Measurements from ENCODE around the gene UNC93A. TPM values are rescaled to one million over a fixed set of nuclear protein-coding genes. Genes with fewer than 3 reads are reported as not detected.
A peak's percentile ranks its signal among the peaks of the same experiment; 100 is the strongest.
"Not testable (repeated sequence)": the region's sequence is repeated elsewhere in the genome, so short reads cannot be mapped to it uniquely, and the experiment has no call there.

The UNC93A gene
- total RNA-seq, 2 donors from 2014 or later, result not detected

GRCh38 chr6:167345960-167346359 lies 54.8 kb downstream of the UNC93A start:
- peaks cover 7% of the 10 kb centered on the region for H3K36me3 Mint-ChIP-seq (ENCODE audit: low read depth)
- peaks cover 6% of the 10 kb centered on the region for H3K4me1 Mint-ChIP-seq
- no peak overlapping the region for H3K27ac Mint-ChIP-seq
- no peaks in the 10 kb centered on the region for H3K9me3 Mint-ChIP-seq
- ATAC-seq (replicated peaks), result no peak
- H3K4me3 Mint-ChIP-seq, result no peak overlapping the region
- H3K27me3 Mint-ChIP-seq, result peaks cover 8% of the 10 kb centered on the region

GRCh38 chr6:167347226-167347625 lies 56.1 kb downstream of the UNC93A start:
- Mint-ChIP-seq H3K36me3 (ENCODE audit: low read depth) (peaks cover 7% of the 10 kb centered on the region), H3K4me3 (no peak overlapping the region), H3K27ac (no peak overlapping the region), H3K27me3 (peaks cover 8% of the 10 kb centered on the region), H3K9me3 (no peaks in the 10 kb centered on the region), H3K4me1 (peaks cover 16% of the 10 kb centered on the region)
- ATAC-seq (replicated peaks), result no peak

DNA sequence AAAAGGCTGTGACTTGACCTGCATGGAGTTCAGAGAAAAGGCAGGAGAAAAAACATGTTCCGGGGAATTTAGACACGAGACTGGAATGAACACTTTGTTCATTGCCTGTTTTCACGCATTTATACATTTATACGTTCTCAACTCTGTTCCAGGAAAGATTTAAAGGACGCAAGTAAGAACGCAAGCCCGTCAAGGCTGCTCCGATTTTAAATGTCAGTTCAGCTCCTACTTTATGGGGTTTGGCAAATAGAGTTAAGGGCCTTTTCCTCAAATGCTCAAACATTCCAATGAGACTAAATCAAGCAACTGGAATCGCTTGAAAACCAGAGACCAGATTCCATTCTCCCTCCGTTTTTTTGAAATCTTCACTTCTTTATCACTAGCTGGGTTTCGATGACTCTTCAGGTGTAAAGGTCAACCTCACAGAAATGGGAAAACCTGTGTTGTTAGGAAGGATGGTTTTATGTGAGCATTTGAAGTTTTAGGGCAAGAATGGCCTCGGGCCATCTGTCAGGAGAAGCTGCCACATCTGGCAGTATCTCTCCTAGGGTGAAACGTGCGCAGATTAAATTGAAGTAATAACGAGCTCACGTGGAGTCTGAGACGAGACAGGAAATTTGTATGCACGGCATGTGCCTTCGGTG lies 58.6 kb downstream of the UNC93A start:
- ATAC-seq (replicated peaks), result no peak
- Mint-ChIP-seq H3K4me3 (peak overlapping the region; percentile 85), H3K9me3 (no peaks in the 10 kb centered on the region), H3K4me1 (peaks cover 17% of the 10 kb centered on the region), H3K27me3 (peaks cover 8% of the 10 kb centered on the region), H3K27ac (peak overlapping the region; percentile 94), H3K36me3 (ENCODE audit: low read depth) (peaks cover 7% of the 10 kb centered on the region)

DNA sequence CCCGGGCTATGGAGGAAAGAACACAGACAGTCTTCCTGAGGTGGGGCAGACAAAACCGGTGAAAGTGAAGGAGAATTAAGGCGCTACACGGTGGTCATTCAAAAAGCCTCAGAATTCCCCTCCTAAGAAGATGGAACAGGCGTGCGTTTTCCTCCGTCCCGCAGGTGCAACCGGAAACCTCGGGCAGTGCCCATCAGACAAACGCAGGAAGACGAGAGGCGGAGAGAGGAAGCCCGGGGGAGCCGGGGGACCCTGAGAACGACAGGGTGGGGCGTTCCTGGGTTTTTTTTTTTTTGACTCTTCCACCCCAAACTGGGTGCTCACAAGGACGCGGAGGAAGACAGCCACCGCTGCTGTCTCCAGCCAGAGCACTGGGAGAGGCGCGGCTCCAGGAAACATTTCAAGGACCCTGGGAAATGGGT lies 59.2 kb downstream of the UNC93A start:
- peaks cover 17% of the 10 kb centered on the region for H3K4me1 Mint-ChIP-seq
- H3K36me3 Mint-ChIP-seq (ENCODE audit: low read depth), result peaks cover 7% of the 10 kb centered on the region
- ATAC-seq (replicated peaks), result no peak
- peaks cover 8% of the 10 kb centered on the region for H3K27me3 Mint-ChIP-seq
- peak overlapping the region; percentile 94 for H3K27ac Mint-ChIP-seq
- H3K4me3 Mint-ChIP-seq, result peak overlapping the region; percentile 85
- H3K9me3 Mint-ChIP-seq, result no peaks in the 10 kb centered on the region

DNA sequence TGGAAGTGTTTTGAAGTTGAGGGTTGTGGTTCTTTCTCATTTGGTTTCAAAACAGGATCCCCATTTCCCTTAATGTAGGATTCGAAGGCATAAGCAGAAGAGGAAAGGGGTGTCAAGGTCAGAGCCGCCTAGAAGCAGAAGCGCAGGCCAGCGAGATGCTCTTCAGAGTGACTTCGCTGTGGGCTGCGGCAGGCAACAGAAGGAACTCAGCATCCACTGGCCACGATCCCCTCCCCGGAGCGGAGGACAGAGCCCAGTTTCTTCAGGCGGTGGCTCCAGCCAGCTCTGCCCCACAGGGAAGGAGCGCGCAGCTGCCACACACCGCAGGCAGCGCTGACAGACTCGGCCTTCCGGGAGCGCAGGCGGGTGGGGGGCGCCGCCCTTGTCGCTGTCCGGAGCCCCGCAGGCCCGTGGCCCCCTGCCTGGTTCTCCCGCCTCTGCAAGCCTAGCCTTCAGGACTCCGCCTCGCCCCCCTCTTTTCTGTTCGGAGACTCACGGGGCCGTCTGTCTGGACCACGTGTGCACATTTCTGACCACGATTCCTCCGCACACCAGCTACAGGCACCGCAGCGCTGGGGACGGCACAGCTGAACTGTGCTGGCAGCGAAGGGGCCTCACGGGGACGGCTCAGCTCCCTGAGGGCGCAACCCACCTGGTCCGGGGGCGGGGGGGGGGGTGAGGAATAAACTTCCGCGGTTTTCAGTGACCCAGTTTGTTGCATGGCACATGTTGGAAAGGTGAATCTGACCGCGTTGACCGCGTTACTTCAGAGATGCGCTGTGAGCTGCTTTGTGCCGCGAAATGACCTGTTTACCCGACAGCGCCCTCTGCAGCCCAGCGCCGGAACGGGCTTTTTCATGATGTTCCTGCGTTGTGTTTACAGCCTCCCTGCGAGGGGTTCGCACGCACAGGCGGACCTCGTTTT lies 59.9 kb downstream of the UNC93A start:
- Mint-ChIP-seq H3K27ac (peak overlapping the region; percentile 94), H3K36me3 (ENCODE audit: low read depth) (peaks cover 7% of the 10 kb centered on the region), H3K9me3 (no peaks in the 10 kb centered on the region), H3K4me1 (peaks cover 17% of the 10 kb centered on the region), H3K4me3 (peak overlapping the region; percentile 85), H3K27me3 (peaks cover 8% of the 10 kb centered on the region)
- ATAC-seq (replicated peaks), result peak; percentile 80

GRCh38 chr6:167351656-167352345 lies 60.7 kb downstream of the UNC93A start:
- Mint-ChIP-seq H3K4me1 (peaks cover 17% of the 10 kb centered on the region), H3K9me3 (no peaks in the 10 kb centered on the region), H3K4me3 (peak overlapping the region; percentile 85), H3K27ac (peak overlapping the region; percentile 94), H3K36me3 (ENCODE audit: low read depth) (peaks cover 7% of the 10 kb centered on the region), H3K27me3 (peaks cover 8% of the 10 kb centered on the region)
- ATAC-seq (replicated peaks), result peak; percentile 69

DNA sequence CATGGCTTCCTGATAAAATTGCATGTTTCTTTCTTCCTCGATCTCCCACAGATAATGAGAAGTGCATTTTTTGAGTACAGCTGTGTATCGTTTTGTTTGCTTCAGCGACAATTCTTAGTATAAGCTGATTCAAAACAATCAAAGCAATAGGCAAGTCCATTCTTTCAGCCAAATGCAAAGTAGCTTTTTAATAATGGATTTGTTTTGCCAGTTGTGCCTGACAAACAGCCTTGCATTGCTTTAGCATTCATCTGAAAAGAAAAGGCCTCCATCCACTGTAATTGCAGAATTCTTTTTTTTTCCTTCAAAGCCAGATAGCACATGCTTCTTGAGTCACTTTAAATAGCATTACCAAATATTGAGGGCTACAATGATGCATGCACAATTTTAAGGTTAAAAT lies 65.8 kb downstream of the UNC93A start:
- Mint-ChIP-seq H3K4me3 (no peak overlapping the region), H3K36me3 (ENCODE audit: low read depth) (no peaks in the 10 kb centered on the region), H3K27ac (no peak overlapping the region), H3K27me3 (peaks cover 8% of the 10 kb centered on the region), H3K4me1 (peaks cover 5% of the 10 kb centered on the region), H3K9me3 (no peaks in the 10 kb centered on the region)
- ATAC-seq (replicated peaks), result no peak

DNA sequence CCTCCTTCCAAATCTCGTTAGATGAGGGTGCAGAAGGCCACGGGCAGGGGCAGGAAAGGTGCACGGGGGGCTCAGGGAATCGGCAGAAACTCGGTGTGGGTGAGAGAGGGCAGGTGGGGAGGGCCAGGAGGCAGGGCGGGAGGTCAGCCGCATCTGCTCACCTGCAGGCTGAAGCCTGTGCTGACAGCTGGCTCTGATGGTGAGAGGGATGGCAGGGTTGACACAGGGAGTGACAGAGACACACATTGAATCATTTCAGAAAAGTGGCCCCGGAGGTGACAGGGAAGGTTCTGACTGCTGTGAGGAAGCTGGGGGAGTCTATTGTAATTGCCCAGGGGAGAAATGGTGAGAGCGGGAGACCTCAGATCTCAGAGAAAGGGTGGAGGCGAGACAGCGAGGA lies 67.3 kb downstream of the UNC93A start:
- H3K27me3 Mint-ChIP-seq; H3K36me3 Mint-ChIP-seq (ENCODE audit: low read depth); H3K27ac Mint-ChIP-seq; H3K4me1 Mint-ChIP-seq; H3K9me3 Mint-ChIP-seq; H3K4me3 Mint-ChIP-seq: not testable (repeated sequence)
- ATAC-seq (replicated peaks), result peak; percentile 74

DNA sequence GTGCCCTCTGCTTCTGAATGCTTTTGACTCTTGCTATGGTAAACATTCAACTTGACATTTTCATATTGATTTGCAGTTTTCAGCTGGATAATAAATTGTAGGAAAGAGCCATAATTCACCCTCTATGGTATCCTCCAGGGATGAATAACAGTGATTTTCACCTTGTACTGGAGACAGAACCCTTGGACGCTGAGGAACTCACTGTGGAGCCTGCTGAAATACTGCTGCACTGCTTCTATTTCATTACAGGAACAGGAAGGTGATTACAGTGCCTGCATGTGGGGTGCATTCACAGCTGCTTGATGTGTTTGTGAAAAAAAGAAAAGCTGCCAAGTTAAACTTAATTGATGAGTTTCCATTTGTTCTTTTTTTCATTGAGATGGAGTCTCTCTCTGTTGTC lies 70.1 kb downstream of the UNC93A start:
- not testable (repeated sequence) for H3K36me3 Mint-ChIP-seq (ENCODE audit: low read depth); H3K27ac Mint-ChIP-seq; ATAC-seq (replicated peaks); H3K4me1 Mint-ChIP-seq; H3K4me3 Mint-ChIP-seq; H3K9me3 Mint-ChIP-seq
- peaks cover 11% of the 10 kb centered on the region for H3K27me3 Mint-ChIP-seq

Other genes starting within 250 kb of the UNC93A start
- gene CCR6, start 168.2 kb upstream of the UNC93A start, total RNA-seq, result 10 to 100 TPM; 31.5 to 55.7 TPM
- not detected for gene GPR31, start 133.3 kb upstream of the UNC93A start, total RNA-seq
- not detected for gene TTLL2, start 33.8 kb downstream of the UNC93A start, total RNA-seq